Smooth muscle cell (in vitro differentiated cells): ENCODE measurements around the gene GATA2. TPM values are rescaled to one million over a fixed set of nuclear protein-coding genes. Genes with fewer than 3 reads are reported as not detected.

ENCODE experiments used
- DNase-seq: peaks from one replicate; lab custom pipeline; 2025; ENCODE audit not compliant: unreplicated experiment; lab: John Stamatoyannopoulos, UW
- H2AFZ ChIP-seq: fragments of 200-600 bp; sonication (generic); 2 replicates; pipeline ENCODE4 v1.6.0; 2016; ENCODE audit warnings: antibody characterized with exemption, low read depth, mild to moderate bottlenecking
- H3F3A ChIP-seq: fragments of 200-600 bp; sonication (generic); 2 replicates; pipeline ENCODE4 v1.6.0; 2017; ENCODE audit warnings: antibody characterized with exemption, low read depth
- H3K27ac ChIP-seq: fragments of 200-600 bp; sonication (generic); 2 replicates; pipeline ENCODE4 v1.5.1; 2016; ENCODE audit warnings: low read depth, mild to moderate bottlenecking
- H3K27me3 ChIP-seq: fragments of 200-600 bp; sonication (generic); 2 replicates; pipeline ENCODE4 v1.6.1; 2016; ENCODE audit warnings: low read depth, mild to moderate bottlenecking
- H3K36me3 ChIP-seq: fragments of 200-600 bp; sonication (generic); 2 replicates; pipeline ENCODE4 v1.5.1; 2016; ENCODE audit warnings: low read depth
- H3K4me1 ChIP-seq: fragments of 200-600 bp; sonication (generic); 2 replicates; pipeline ENCODE4 v1.5.1; 2016; ENCODE audit warnings: low read depth
- H3K4me2 ChIP-seq: fragments of 200-600 bp; sonication (generic); 2 replicates; pipeline ENCODE4 v1.6.0; 2016; ENCODE audit warnings: mild to moderate bottlenecking
- H3K4me3 ChIP-seq: fragments of 200-600 bp; sonication (generic); 2 replicates; pipeline ENCODE4 v1.5.1; 2016; ENCODE audit warnings: mild to moderate bottlenecking
- H3K79me2 ChIP-seq: fragments of 200-600 bp; sonication (generic); 2 replicates; pipeline ENCODE4 v1.6.0; 2016; ENCODE audit warnings: low read depth, mild to moderate bottlenecking
- H3K9ac ChIP-seq: fragments of 200-600 bp; sonication (generic); 2 replicates; pipeline ENCODE4 v1.6.0; 2016; ENCODE audit warnings: low read depth
- H3K9me3 ChIP-seq: fragments of 200-600 bp; sonication (generic); replicated peaks from 2 replicates; pipeline ENCODE4 v1.5.1; 2016; ENCODE audit warnings: low read depth
- H4K20me1 ChIP-seq: fragments of 200-600 bp; sonication (generic); 2 replicates; pipeline ENCODE4 v1.6.0; 2016; ENCODE audit warnings: low read depth
- CTCF ChIP-seq: fragments of 200-600 bp; sonication (generic); IDR thresholded peaks from 2 replicates; pipeline ENCODE4 v1.5.1; 2017; ENCODE audit warnings: borderline replicate concordance, mild to moderate bottlenecking, antibody characterized with exemption; ENCODE audit not compliant: insufficient read depth, poor library complexity, severe bottlenecking
- WGBS: methylation state at CpG from one replicate; pipeline ENCODE4 v1.1.7; 2016; ENCODE audit warnings: low lambda C conversion rate; 5-methylcytosine and 5-hydroxymethylcytosine counted together
- polyA plus RNA-seq: library from polyadenylated mRNA; unstranded; fragments of >200 nt; fragmentation: Nextera tagmentation; extraction: Ambion mirVana; gene quantifications from 2 replicates; pipeline ENCODE4 v1.2.1, GENCODE V29; 2016
- total RNA-seq: library from RNA; depleted of rRNA; stranded (reverse); fragments of >200 nt; gene quantifications from 2 replicates; pipeline ENCODE4 v1.2.3, GENCODE V29; 2014

GATA2 gene
- total and polyA plus RNA-seq, 2 experiments from 2014 or later, result 5.8 to 6.8 TPM

GRCh38 chr3:128447561-128448013, 45.4 kb downstream of the GATA2 start:
- H3K9me3 ChIP-seq, result no peaks in the 10 kb centered on the region
- H4K20me1 ChIP-seq, result no peaks in the 10 kb centered on the region
- H3K36me3 ChIP-seq, result no peaks in the 10 kb centered on the region
- H3F3A ChIP-seq, result no peaks in the 10 kb centered on the region
- H2AFZ ChIP-seq, result no peak overlapping the region
- no peak overlapping the region for H3K27ac ChIP-seq
- no peaks in the 10 kb centered on the region for H3K4me1 ChIP-seq
- 94% methylated on average over 3 of the region's 3 CpGs for WGBS
- TF ChIP-seq CTCF, result no peak
- no peak overlapping the region for H3K4me2 ChIP-seq
- no peak for DNase-seq
- H3K4me3 ChIP-seq, result no peak overlapping the region
- no peaks in the 10 kb centered on the region for H3K79me2 ChIP-seq
- no peaks in the 10 kb centered on the region for H3K27me3 ChIP-seq
- H3K9ac ChIP-seq, result no peak overlapping the region

- H3K36me3 ChIP-seq, result no peaks in the 10 kb centered on the region
- no peaks in the 10 kb centered on the region for H3K27me3 ChIP-seq
- H2AFZ ChIP-seq, result no peak overlapping the region
- H3K4me3 ChIP-seq, result no peak overlapping the region
- H3K9ac ChIP-seq, result no peak overlapping the region
- H3K4me1 ChIP-seq, result no peaks in the 10 kb centered on the region
- no peak overlapping the region for H3K4me2 ChIP-seq
- no peaks in the 10 kb centered on the region for H3F3A ChIP-seq
- no peaks in the 10 kb centered on the region for H4K20me1 ChIP-seq
- no peaks in the 10 kb centered on the region for H3K9me3 ChIP-seq
- WGBS, result 100% methylated on average over 1 of the region's 1 CpG
- no peak overlapping the region for H3K27ac ChIP-seq
- no peak for DNase-seq
- TF ChIP-seq CTCF, result no peak
- no peaks in the 10 kb centered on the region for H3K79me2 ChIP-seq
Measured at GRCh38 chr3:128446821-128447220, 46.2 kb downstream of the GATA2 start.

- H3K36me3 ChIP-seq, result no peaks in the 10 kb centered on the region
- H3K4me3 ChIP-seq, result no peak overlapping the region
- no peaks in the 10 kb centered on the region for H3K79me2 ChIP-seq
- H3K9ac ChIP-seq, result no peak overlapping the region
- H2AFZ ChIP-seq, result no peak overlapping the region
- H3K4me2 ChIP-seq, result no peak overlapping the region
- DNase-seq, result no peak
- no peaks in the 10 kb centered on the region for H3K9me3 ChIP-seq
- no peaks in the 10 kb centered on the region for H3K27me3 ChIP-seq
- no peak overlapping the region for H3K27ac ChIP-seq
- no peak for TF ChIP-seq CTCF
- 100% methylated on average over 1 of the region's 1 CpG for WGBS
- no peaks in the 10 kb centered on the region for H3K4me1 ChIP-seq
- H4K20me1 ChIP-seq, result no peaks in the 10 kb centered on the region
- no peaks in the 10 kb centered on the region for H3F3A ChIP-seq
Measured at GRCh38 chr3:128445357-128445756, 47.6 kb downstream of the GATA2 start.

- TF ChIP-seq CTCF, result no peak
- no peak for DNase-seq
- Histone ChIP-seq H4K20me1 (no peaks in the 10 kb centered on the region), H3F3A (no peaks in the 10 kb centered on the region), H3K27me3 (no peaks in the 10 kb centered on the region), H3K79me2 (no peaks in the 10 kb centered on the region), H3K4me2 (no peak overlapping the region), H3K9ac (no peak overlapping the region), H3K4me1 (no peaks in the 10 kb centered on the region), H3K4me3 (no peak overlapping the region), H2AFZ (no peak overlapping the region), H3K36me3 (no peaks in the 10 kb centered on the region), H3K9me3 (no peaks in the 10 kb centered on the region), H3K27ac (no peak overlapping the region)
- WGBS, result 78% methylated on average over 3 of the region's 3 CpGs
Measured at GRCh38 chr3:128443771-128444170, 49.2 kb downstream of the GATA2 start.
